ENCODE measurements around the gene SLIT1.
"Not testable (repeated sequence)": the region's sequence is repeated elsewhere in the genome, so short reads cannot be mapped to it uniquely, and the experiment has no call there.

The SLIT1 gene

DNA sequence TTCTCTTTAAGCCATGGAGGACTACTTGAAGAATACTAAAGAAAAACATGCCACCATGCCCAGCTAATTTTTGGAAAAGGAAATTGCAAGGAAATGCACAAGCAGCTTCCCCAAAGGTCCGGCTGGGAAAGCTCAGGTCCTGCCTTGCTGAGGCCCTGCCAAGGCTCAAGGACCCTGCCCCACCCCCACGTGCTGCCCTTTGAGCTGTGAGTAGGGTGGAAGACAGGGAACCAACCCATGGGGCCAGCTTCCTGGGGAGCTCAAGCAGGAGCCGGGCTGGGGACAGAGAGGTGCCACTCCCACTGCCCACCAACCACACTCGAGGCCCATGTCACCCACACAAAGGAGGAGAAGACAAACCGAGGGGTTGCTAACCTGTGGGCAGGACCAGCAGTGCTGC lies 78.2 kb downstream of the SLIT1 start:
- DNase-seq (ENCODE audit: low read depth), result no peak

DNA sequence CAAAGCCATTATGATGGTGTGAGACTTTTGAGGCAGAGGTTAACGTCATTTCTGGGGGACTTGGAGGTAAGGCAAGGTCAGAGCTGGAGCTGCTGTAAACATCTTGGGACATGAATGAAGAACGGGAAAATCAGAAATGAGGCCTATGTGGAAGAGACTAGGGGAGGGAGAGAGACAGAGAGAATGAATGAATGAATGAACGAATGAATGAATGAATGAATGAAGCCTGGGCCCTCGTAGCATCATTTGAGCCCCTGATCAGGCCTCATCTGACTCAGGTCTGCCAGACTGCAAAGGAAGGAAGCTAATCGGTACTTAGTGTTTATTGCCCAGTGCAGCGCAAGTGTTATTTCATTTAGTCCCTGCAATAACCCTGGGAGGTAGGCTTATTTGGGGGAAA lies 79.6 kb downstream of the SLIT1 start:
- no peak for DNase-seq (ENCODE audit: low read depth)

DNA sequence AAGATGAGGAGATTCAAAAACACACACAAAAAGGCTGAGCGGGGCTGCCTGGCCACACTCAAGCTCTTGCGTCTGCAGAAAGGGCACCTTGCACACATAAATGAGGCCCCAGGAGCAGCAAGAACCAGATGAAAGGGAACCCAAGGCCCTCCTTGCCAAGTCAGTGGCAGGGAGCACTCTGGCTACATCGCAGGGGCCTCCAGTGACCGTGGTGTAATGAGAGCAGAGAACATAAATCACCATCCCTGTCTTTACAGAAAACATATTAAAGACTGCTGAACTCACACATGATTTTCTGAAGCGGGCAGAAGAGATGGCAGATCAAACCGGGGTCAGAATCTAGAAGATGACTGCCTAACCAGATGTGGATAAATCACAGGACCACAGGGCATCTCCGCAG lies 80.5 kb downstream of the SLIT1 start:
- DNase-seq (ENCODE audit: low read depth), result no peak

DNA sequence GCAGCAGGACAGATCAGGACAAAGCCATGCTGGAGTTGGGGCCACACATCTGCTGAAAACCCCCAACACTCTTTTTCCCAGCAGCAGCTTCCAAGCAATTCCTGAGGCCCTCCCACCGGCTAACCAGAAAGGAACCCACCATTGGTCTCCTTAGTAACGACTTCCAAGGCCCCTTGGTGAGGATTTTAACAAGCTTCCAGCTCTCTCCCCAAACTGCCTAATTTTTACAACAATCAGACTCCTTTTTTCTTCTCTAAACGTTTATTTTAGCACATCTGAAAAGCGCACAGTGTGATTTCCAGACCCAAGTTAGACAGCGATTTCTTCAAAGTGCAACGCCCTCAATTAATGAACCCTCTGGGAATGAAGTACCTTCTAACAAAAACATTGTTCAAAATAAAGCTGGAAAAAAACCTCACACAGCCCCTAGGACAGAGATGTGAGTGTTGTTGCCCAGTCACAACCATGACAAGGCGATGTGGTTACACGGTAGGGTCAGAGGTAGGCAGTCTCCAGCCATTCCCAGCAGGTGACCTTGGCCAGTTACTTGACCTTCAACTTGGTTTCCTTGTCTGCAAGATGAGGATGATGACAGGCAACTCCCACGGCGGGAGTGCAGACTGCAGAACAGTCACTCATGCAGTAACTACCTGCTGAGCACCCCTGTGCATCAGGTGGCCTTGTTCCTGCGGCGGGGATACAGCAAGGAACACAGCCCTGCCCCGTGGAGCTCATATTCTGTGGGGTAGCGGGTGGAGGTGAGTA lies 82.3 kb downstream of the SLIT1 start:
- DNase-seq (ENCODE audit: low read depth), result no peak

DNA sequence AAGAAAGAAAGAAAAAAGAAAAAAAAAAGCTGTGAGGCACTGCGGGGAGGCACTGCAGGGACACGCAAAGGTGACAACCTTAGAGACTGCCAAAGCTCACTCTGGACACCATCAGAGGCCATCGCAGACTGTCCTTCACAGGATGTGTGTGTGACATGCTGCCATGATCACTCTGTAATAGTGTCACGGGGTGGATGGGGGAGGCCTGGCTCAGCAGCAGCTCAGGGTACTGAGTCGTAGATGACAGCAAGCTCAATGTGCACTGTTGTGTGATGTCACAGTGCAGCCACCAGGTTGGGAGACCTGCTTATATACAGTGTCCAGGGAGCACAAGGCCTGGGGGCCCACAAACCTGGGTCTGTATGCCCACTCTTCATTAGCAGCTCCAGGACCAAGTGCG lies 83.3 kb downstream of the SLIT1 start:
- no peak for DNase-seq (ENCODE audit: low read depth)

DNA sequence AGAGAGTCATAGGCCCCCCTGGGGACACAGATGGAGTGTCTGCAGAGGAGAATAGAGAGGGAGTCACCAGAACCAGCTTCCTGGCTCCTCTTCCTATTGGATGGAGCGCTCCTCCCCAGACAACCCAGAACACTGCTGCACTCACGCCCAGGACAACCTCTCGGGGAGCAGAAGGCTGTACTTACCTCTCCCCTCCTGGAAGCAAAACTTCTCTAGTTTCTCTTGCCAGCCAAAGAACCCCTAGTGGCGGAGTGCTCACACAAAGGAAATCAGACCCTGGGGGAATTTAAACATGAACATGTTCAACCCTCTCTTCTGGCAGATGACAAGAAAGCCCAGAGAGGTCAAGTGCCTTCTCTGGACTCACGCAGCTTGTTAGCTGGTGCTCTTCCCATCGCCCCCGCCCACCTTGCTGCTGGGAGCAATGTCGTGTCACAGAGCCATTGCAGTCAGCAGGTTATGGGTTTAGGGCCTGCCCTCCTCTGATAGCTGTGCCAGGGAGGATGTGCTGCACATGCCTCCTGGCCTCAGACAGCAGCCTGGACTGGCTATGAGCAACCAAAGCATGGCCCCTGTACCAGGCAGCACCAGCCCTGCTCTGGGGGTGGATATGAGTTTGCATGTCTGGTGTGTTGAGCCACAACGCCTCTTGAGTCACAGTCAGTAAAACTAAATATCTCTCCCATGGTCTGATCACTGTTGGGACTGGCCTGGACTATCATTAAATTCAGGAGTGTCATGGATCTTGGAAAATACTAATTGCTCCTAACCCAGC lies 84.4 kb downstream of the SLIT1 start:
- DNase-seq (ENCODE audit: low read depth), result peak; percentile 13

DNA sequence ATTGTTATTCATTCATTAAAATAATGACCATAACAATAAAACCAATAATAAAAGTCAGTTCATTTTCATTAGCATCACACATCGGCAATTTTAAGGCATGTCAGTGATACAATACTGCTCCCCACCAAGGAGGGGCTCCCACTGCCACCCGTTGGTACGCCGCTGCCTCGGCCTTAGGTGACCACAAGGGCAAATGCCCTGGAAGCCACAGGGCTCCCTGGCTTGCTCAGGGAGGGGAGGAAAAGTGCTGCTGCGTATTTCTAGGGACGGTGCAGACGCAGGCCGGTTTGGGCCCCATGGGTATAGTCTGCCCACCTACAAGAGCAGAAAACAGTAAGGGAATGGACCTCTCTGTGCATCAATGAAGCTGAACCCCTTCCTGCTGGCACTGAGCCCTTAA lies 85.1 kb downstream of the SLIT1 start:
- no peak for DNase-seq (ENCODE audit: low read depth)

DNA sequence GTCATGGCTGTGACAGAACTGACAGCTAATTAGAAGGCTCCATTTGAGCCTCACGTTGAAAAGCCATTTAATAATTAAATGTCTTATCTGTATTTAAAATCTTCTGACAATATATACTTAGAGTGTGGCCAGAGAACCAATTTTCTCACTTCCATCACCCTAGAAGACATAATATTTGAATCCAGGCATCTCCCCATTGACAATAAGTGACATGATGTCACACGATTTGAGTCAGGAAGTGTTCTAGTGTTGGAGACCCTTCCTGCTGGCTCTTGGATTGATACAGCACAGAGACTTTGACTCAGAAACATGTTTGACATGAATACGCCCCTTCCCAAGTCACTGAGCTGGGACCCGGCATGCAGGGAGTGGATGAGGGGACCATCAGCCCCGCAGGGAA lies 85.9 kb downstream of the SLIT1 start:
- no peak for DNase-seq (ENCODE audit: low read depth)

DNA sequence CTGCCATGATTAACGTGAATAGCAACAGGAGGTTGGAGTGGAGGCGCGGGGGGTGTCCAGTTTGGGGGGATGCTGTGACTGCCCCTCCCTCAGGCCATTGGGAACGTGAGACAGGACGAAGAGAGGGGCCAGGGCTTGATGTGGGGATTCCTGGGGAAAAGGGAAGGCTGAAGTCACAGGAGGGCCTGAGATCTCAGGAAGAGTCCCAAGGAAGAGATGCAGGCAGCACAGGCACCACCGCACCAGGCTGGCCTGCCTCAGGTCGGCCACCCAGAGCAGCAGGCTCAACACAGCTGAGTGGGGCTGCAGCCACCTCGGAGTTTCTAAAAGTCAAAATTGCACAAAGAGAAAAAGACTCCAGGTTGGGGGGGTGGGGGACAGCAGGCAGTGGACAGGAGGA lies 86.7 kb downstream of the SLIT1 start:
- DNase-seq (ENCODE audit: low read depth), result no peak

DNA sequence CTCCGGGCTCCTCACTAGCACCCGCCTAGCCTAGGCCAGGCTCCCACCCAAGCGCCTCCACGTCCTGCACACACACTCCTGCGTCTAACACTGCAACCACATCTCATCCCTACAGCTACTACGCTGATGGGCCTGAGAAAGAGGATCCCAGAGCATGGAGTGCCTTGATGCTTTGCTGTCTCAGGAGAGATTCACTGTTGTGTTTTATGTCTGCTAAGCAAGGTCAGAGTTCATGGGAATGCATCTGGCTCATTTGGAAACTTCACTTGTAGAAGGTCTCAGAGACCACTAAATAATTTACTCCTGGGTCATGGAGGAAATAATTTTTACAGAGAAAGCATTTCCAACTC lies 88.7 kb downstream of the SLIT1 start:
- no peak for DNase-seq (ENCODE audit: low read depth)

DNA sequence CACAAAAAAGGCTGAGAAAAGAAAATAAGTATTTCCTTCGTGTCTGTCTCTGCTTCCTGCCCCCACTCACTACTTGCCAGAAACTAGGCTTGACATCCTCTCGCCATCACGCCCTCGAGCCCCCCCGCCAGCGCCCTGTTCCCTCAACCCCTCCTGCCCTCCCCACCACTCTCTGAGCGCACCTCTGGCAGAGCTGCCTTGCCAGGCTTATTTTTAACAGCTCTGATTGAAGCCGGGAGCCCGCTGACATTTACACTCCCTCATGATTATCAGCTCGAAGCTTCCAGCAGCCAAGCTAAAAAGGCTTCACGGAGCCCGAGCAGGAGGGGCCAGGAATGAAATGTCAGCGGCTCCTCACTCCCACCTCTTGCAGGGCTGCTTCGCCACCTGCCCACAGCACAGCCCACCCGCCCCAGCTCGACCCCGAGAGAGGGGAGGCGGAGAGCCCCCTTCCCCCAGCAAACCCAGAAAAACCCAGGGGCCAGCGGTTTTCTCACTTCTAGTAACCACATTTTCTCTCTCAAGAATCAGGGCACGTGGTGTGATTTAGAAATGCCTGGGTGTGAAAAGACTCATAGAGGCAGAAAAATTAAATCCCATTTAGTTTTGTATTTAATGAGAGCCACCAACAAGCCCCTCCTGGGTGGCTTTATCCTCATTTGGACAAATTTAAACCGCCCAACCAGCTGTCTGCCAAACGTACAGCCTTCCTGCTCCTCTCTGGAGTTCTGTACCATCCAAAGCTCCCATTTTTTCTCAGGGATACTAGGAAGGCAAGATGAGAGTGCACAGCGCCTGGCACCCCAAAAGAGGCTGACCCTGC lies 89.3 kb downstream of the SLIT1 start:
- DNase-seq (ENCODE audit: low read depth), result no peak

DNA sequence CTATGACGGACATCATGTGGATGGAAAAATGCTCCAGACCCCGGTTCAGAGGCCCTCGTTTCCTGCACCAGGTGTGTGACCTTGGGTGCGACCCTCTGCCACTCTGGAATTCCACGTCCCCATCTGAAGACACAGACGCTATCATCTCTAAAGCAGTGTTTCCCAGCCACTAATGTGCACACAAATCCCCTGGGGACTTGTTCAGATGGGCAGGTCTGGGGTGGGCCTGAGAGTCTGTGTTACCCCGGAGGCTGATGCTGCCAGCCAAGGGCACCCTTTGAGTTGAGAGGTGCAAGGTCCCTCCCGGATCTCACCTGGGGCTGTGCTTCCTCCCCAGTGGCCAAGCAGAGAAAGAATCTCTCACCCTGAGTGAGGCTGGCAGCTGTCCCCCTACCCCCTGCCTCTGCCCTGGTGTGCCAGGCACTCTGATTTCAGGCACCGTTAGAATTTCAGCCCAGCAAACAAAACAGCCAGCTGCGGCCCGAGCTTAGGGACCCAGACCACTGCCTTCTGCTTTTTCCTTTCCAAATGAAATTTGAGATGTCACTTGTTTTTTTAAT lies 90.0 kb downstream of the SLIT1 start:
- no peak for DNase-seq (ENCODE audit: low read depth)

DNA sequence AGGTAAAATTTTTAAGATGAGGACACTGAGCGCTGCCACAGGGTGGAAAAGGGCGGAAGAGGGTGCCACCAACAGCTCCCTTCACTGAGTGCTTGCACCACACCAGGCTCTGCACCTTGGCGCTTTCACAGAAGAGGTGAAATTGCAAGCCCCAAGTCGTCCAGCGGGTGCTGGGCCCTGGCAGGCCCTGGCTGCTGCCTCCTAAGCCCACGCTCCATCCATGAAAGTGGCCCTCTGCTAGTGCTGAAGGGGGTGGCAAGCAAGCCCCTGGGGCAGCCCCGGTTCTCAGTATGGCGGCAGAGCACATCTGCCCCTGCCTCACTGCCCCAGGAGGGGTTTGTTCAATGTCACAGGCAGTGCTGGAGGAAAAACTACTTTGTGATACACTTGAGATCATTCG lies 95.1 kb downstream of the SLIT1 start:
- no peak for DNase-seq (ENCODE audit: low read depth)

DNA sequence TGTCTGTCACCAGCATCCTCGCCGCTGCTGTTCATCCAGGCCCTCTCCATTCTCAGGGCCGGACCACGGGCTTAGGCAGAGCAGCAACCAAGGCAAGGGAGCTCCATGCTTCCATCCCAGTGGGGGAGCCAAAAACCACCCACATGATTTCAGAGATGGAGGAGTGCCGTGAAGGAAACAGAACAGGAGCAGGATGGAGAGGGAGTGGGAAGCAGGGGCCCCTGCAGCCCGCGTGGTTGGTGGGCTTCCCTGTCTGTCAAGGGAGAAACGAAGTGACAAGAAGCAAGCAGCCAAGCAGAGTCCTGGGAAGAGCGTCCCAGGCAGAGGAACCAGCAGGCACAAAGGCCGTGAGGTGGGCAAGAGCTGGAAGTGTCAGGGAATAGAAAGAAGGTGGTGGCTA lies 95.7 kb downstream of the SLIT1 start:
- DNase-seq (ENCODE audit: low read depth), result no peak

DNA sequence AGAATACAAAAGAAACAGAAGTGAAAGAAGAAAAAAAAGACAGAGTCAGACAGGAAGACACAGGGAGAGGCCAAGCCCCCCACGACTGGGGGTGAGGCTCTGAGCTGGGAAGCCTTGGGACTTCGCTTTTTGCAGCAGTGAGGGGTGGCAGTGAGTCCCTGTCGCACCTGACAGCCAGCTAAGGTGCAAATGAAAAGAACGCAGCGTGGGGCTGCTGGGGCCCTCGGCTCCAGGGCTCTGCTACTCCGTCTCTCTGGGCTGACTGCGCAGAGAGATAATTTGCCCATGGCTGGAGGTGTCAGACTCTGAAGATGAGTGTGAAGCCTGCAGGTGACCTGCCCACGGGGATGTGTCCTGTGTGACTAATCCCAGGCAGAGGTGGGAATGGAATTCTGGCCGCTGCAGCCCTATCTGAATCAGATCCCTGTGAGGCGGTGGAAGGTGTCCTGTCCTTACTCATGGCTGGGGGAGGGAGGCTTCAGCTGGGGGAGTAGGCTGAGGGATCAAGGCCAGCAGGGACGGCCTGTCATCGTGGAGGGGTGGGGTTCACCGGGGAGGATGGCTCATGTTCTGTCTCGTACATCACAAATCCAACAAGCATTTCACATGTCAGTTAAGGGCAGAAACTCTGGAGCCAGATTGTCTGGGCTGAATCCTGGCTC lies 96.4 kb downstream of the SLIT1 start:
- DNase-seq (ENCODE audit: low read depth), result peak; percentile 28

DNA sequence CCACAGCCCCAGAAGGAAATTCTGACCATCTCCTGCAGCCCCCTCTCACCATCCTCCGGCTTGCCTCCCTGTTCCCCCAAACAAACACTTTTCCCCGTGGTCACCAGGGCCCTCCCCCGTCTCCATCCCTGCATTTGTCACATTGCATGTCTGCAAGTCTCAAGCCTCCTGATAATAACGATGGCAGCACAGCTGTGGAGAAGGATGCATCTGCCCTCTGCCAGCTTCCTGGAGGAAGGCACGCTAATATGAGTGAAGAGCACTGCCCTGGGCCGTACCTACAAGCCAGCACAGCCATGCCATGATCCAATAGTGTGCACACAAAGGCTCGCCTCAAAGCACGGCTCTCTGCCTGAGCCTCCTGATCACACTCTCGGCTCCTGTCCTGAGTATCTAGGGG lies 98.5 kb downstream of the SLIT1 start:
- no peak for DNase-seq (ENCODE audit: low read depth)

DNA sequence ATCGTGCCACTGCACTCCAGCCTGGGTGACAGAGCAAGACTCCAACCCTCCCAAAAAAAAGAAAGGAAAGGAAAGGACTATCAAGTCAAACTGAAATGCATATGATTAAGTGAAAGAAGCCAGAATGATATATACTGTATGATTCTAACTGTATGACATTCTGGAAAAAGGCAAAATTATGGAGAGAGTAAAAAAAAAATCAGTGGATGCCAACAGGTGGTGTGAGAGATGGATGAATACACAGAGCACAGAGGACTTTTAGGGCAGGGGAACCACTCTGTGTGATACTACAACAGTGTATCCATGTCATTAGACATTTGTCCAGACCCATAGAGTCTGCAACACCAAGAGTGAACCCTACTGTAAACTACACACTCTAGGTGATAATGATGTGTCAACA lies 99.2 kb downstream of the SLIT1 start:
- DNase-seq (ENCODE audit: low read depth), result no peak

DNA sequence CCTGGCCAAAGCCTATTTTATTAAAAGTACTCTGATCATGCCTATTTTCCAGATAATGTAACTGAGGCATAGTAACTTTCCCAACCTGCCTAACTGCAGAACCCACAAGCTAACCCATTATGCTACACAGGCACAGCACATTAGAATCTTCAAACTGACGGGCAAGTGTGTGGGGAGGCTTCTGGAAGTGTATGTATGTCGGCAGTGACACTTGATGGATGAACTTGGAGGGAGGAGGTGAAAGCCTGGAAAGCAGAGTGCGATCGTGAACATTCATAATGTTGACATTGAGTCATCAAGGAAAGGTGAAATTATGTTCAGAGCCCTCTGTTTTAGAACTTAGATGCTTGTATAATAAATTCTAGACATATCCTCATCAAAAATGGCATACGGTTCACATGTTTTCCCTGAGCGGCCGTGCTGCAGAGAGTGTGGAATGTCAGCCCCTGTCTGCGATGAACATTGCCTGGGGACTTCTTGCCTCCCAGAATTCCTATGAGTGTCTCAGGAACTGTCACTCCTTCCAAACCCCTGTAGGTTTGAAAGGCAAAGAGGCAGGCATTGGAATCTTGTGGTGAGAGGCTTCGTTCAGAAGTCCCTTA lies 102.4 kb downstream of the SLIT1 start:
- no peak for DNase-seq (ENCODE audit: low read depth)

DNA sequence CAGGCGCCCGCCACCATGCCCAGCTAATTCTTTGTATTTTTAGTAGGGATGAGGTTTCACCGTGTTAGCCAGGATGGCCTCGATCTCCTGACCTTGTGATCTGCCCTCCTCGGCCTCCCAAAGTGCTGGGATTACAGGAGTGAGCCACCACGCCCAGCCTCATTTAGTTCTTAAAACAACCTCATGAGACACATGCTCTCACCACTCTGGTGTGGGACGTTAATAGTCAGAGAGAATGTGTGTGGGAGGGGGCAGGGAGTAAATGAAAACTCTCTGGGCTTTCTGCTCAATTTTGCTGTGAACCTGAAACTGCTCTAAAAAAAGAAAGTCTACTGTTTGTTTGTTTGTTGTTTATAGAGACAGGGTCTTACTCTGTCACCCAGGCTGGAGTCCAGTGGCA lies 103.2 kb downstream of the SLIT1 start:
- not testable (repeated sequence) for DNase-seq (ENCODE audit: low read depth)

DNA sequence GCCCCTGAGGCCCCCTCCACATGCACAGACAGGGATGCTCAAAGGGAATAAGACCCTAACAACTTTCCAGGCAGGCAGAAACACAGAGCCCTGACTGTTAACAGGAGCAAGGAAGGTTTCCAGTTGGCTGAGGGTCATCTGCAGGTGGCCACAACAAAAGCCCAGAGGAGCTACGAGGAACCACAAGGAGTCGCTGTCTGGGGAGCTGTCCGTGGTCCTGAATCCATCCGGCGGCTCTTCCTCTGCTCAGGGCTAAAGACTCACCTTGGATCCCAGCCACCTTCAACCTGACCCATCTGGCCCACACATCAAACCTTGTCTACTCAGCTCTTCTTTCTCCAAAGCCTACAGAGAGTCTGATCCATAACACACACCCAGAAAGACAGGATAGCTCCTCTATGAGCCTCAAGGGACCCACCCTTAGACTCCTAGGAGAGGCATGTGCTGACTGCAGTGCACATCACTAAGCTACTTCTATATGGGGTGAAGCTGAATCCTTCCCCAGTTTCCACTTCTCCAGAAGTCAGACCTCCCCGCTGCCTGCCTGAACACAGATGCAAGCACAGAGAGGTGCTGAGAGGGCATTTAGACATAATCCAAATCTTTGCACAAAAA lies 104.0 kb downstream of the SLIT1 start:
- peak; percentile 73 for DNase-seq (ENCODE audit: low read depth)
